HCT116 (cell line): ENCODE data around the gene CORO6. TPM values are rescaled to one million over a fixed set of nuclear protein-coding genes. Genes with fewer than 3 reads are reported as not detected.

ENCODE experiments used
- ATAC-seq: fragments of 200-7000 bp; cut with Tn5 transposase; 2 replicates; pipeline ENCODE4 v1.9.1; 2020; ENCODE audit warnings: mild to moderate bottlenecking, moderate library complexity
- BruUV-seq: library from RNA; stranded (reverse); fragments of 400-500 nt; replicated peaks from 2 replicates; lab custom pipeline; 2021; lab: Mats Ljungman, UMichigan
- CTCF ChIA-PET: fragments of 300-600 bp; sonication (Branson Sonifier 250); formaldehyde crosslinking; loops from one replicate; lab custom pipeline; 2021; ENCODE audit warnings: antibody characterized with exemption; lab: Charles Lee
- POLR2A ChIA-PET: fragments of 300-600, 350-600 bp; sonication (Branson Sonifier 250); formaldehyde crosslinking; loops from one replicate; lab custom pipeline; 2021; ENCODE audit warnings: antibody characterized with exemption; lab: Charles Lee
- RAD21 ChIA-PET, 2 experiments: fragments of 300-600 bp; sonication (Branson Sonifier 250); formaldehyde crosslinking; loops; one replicate each; lab custom pipeline; 2023; ENCODE audit warnings: low total read pairs in 2 of 2; ENCODE audit not compliant: uncharacterized antibody in 2 of 2, unreplicated experiment in 2 of 2, low non-redundant PET in 1 of 2; lab: Charles Lee
- DNase-seq: peaks from one replicate; pipeline ENCODE4 v3.0.0-alpha.2; 2010; ENCODE audit warnings: low read depth, low spot score
- H2AFZ ChIP-seq: fragments of 200-600 bp; shearing (Covaris generic), sonication (generic); 2 replicates; pipeline ENCODE4 v1.6.1; 2017; ENCODE audit warnings: low read depth, mixed run types, mixed read lengths, antibody characterized with exemption, low read length; ENCODE audit not compliant: poor library complexity, severe bottlenecking
- H3K27ac ChIP-seq: 2 replicates; pipeline ENCODE4 v1.5.1; 2012; ENCODE audit warnings: low read depth, low read length
- H3K27me3 ChIP-seq: fragments of 200-600 bp; sonication (generic); 2 replicates; pipeline ENCODE4 v1.6.1; 2016; ENCODE audit warnings: mixed run types, low read length, mixed read lengths; ENCODE audit not compliant: insufficient read depth
- H3K36me3 ChIP-seq, 2 experiments: fragments of 200-500 bp in 1 of 2; fragments of 200-600 bp in 1 of 2; sonication (Bioruptor generic) in 1 of 2; sonication (generic) in 1 of 2; 2 replicates each; pipeline versions ENCODE4 v1.5.1 to v1.6.1; 2014 to 2016; ENCODE audit warnings: low read length in 2 of 2, inconsistent platforms in 1 of 2, mixed read lengths in 1 of 2, mixed run types in 1 of 2; ENCODE audit not compliant: insufficient read depth in 2 of 2, control insufficient read depth in 1 of 2
- H3K4me1 ChIP-seq, 2 experiments: fragments of 200-600 bp in 1 of 2; sonication (generic) in 1 of 2; 2 replicates each; pipeline versions ENCODE4 v1.5.1 to v1.6.1; 2012 to 2017; ENCODE audit warnings: low read length in 2 of 2, inconsistent platforms in 1 of 2, mild to moderate bottlenecking in 1 of 2, mixed read lengths in 1 of 2, mixed run types in 1 of 2, moderate library complexity in 1 of 2; ENCODE audit not compliant: insufficient read depth in 2 of 2, control insufficient read depth in 1 of 2
- H3K4me2 ChIP-seq: fragments of 200-600 bp; sonication (generic); 2 replicates; pipeline ENCODE4 v1.6.1; 2017; ENCODE audit warnings: mixed run types, low read length, mixed read lengths
- H3K4me3 ChIP-seq, 2 experiments: fragments of 200-600 bp in 1 of 2; sonication (generic) in 1 of 2; replicated peaks in 1 of 2; 2 replicates each; pipeline ENCODE4 v1.5.1; 2011 to 2016; ENCODE audit warnings: low read length in 2 of 2, control low read depth in 1 of 2, low read depth in 1 of 2, mild to moderate bottlenecking in 1 of 2, mixed read lengths in 1 of 2, mixed run types in 1 of 2
- H3K79me2 ChIP-seq: fragments of 200-600 bp; sonication (generic); 2 replicates; pipeline ENCODE4 v1.6.1; 2017; ENCODE audit warnings: mild to moderate bottlenecking, mixed run types, low read length, moderate library complexity, mixed read lengths; ENCODE audit not compliant: insufficient read depth
- H3K9ac ChIP-seq: fragments of 200-600 bp; sonication (generic); 2 replicates; pipeline ENCODE4 v1.6.1; 2016; ENCODE audit warnings: low read length, mixed read lengths
- H3K9me2 ChIP-seq: fragments of 200-600 bp; sonication (generic), shearing (Covaris generic); 2 replicates; pipeline ENCODE4 v1.6.1; 2017; ENCODE audit warnings: mixed run types, mild to moderate bottlenecking, moderate library complexity; ENCODE audit not compliant: insufficient read depth
- H3K9me3 ChIP-seq, 2 experiments: fragments of 200-500 bp in 1 of 2; fragments of 200-600 bp in 1 of 2; sonication (Bioruptor generic) in 1 of 2; sonication (generic) in 1 of 2; 2 replicates each; pipeline ENCODE4 v1.6.1; 2014 to 2017; ENCODE audit warnings: low read length in 2 of 2, mixed read lengths in 2 of 2, inconsistent platforms in 1 of 2, low read depth in 1 of 2, mild to moderate bottlenecking in 1 of 2, mixed run types in 1 of 2, moderate library complexity in 1 of 2; ENCODE audit not compliant: control insufficient read depth in 1 of 2, insufficient read depth in 1 of 2
- H4K20me1 ChIP-seq: fragments of 200-600 bp; sonication (generic), shearing (Covaris generic); 2 replicates; pipeline ENCODE4 v1.6.1; 2017; ENCODE audit warnings: mixed run types, mild to moderate bottlenecking, moderate library complexity; ENCODE audit not compliant: insufficient read depth
- EGR1 ChIP-seq: IDR thresholded peaks from 2 replicates; pipeline ENCODE4 v1.6.1; 2012; ENCODE audit warnings: low read depth
- FOSL1 ChIP-seq: IDR thresholded peaks from 2 replicates; pipeline ENCODE4 v1.6.1; 2012; ENCODE audit warnings: low read depth
- MAX ChIP-seq: IDR thresholded peaks from 2 replicates; pipeline ENCODE4 v1.6.1; 2012
- POLR2A ChIP-seq: IDR thresholded peaks from 2 replicates; pipeline ENCODE4 v1.7.0; 2011; ENCODE audit warnings: borderline replicate concordance; ENCODE audit not compliant: insufficient read depth, insufficient read length; ENCODE audit errors: extremely low read depth
- POLR2AphosphoS5 ChIP-seq: IDR thresholded peaks from 2 replicates; pipeline ENCODE4 v1.6.1; 2011; ENCODE audit warnings: mild to moderate bottlenecking, low read depth, low read length, moderate library complexity
- RAD21 ChIP-seq: IDR thresholded peaks from 2 replicates; pipeline ENCODE4 v1.6.1; 2012; ENCODE audit warnings: low read depth, mild to moderate bottlenecking
- SP1 ChIP-seq: IDR thresholded peaks from 2 replicates; pipeline ENCODE4 v1.6.1; 2012; ENCODE audit warnings: low read depth
- SRF ChIP-seq: IDR thresholded peaks from 2 replicates; pipeline ENCODE4 v1.6.1; 2012; ENCODE audit warnings: low read depth
- YY1 ChIP-seq: IDR thresholded peaks from 2 replicates; pipeline ENCODE4 v1.6.1; 2011; ENCODE audit warnings: low read length, low read depth, moderate library complexity, mild to moderate bottlenecking; ENCODE audit not compliant: insufficient replicate concordance; ENCODE audit errors: extremely low read depth
- intact Hi-C: fragments of 100-400 bp; cut with micrococcal nuclease; formaldehyde crosslinking; loops from 2 replicates; pipeline ENCODE4 v1.10.0; 2022
- total RNA-seq: library from RNA; stranded (reverse); gene quantifications from one replicate; pipeline ENCODE4 v1.2.1, GENCODE V29; 2021; ENCODE audit not compliant: unreplicated experiment
- TF ChIP-seq, protein P1 (sequence below), 3 experiments: fragments of 200-600 bp in 1 of 3; sonication (generic) in 1 of 3; IDR thresholded peaks in 2 of 3; conservative IDR thresholded peaks in 1 of 3; 2 replicates each; pipeline ENCODE4 v1.5.1; 2012 to 2017; ENCODE audit warnings: low read depth in 2 of 3, low read length in 2 of 3, antibody characterized with exemption in 1 of 3, borderline replicate concordance in 1 of 3, control low read depth in 1 of 3, mild to moderate bottlenecking in 1 of 3, mixed read lengths in 1 of 3, mixed run types in 1 of 3, moderate library complexity in 1 of 3; ENCODE audit not compliant: insufficient read depth in 1 of 3
- TF ChIP-seq, protein P2 (sequence below): IDR thresholded peaks from 2 replicates; pipeline ENCODE4 v1.6.1; 2012

CORO6 gene
- total RNA-seq, 1 experiment from 2014 or later: 8.7 TPM

GRCh38 chr17:29590411-29591145, 32.1 kb downstream of the CORO6 start (continued):
- TF ChIP-seq, protein P1, sequence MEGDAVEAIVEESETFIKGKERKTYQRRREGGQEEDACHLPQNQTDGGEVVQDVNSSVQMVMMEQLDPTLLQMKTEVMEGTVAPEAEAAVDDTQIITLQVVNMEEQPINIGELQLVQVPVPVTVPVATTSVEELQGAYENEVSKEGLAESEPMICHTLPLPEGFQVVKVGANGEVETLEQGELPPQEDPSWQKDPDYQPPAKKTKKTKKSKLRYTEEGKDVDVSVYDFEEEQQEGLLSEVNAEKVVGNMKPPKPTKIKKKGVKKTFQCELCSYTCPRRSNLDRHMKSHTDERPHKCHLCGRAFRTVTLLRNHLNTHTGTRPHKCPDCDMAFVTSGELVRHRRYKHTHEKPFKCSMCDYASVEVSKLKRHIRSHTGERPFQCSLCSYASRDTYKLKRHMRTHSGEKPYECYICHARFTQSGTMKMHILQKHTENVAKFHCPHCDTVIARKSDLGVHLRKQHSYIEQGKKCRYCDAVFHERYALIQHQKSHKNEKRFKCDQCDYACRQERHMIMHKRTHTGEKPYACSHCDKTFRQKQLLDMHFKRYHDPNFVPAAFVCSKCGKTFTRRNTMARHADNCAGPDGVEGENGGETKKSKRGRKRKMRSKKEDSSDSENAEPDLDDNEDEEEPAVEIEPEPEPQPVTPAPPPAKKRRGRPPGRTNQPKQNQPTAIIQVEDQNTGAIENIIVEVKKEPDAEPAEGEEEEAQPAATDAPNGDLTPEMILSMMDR (IDR thresholded peaks at IDR 0.05 in 2 of 3, conservative IDR thresholded peaks at IDR 0.05 in 1 of 3; ENCODE audit: borderline replicate concordance in 1 of 3, insufficient read depth in 1 of 3, low read depth in 2 of 3, low read length in 2 of 3): no peak

GRCh38 chr17:29589524-29590410, 32.9 kb downstream of the CORO6 start, which contains the start of gene GIT1:
GIT1 (minus strand) TSS chr17:29589648; CDS start chr17:29589378, 270 bp downstream.
- peak within 1 kb of the TSS; percentile 93 for H3K4me2 ChIP-seq
- ChIA-PET CTCF (interaction anchor here (3.2 to 3.4 kb wide), 3 partner anchors 27 to 220 kb away, joined by 14 to 57 read pairs (median 44); no protein-coding TSS in a partner anchor), RAD21 (no interaction called here), POLR2A (interaction anchor here (1.0 kb wide), 1 partner anchor 23 kb away, joined by 3 read pairs; the partner anchor contains the start of gene ABHD15)
- H3K9me2 ChIP-seq: no peaks in the 10 kb centered on the region
- no peaks in the 10 kb centered on the region for H3K9me3 ChIP-seq
- BruUV-seq: TSS peak; percentile 39
- peak within 1 kb of the TSS; percentile 86 to 96 for H3K4me3 ChIP-seq
- TF ChIP-seq RAD21: no peak
- no peak for TF ChIP-seq FOSL1
- peak; percentile 39 for TF ChIP-seq YY1
- TF ChIP-seq MAX: peak; percentile 71; the same call in 1 of the 2 replicates
- no peak; the same call in 1 of the 2 replicates for TF ChIP-seq EGR1
- TF ChIP-seq POLR2A: peak; percentile 23
- TF ChIP-seq SP1: peak; percentile 47
- TF ChIP-seq, protein P2, sequence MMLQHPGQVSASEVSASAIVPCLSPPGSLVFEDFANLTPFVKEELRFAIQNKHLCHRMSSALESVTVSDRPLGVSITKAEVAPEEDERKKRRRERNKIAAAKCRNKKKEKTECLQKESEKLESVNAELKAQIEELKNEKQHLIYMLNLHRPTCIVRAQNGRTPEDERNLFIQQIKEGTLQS: no peak
- no peak for TF ChIP-seq SRF
- peak; percentile 71 for TF ChIP-seq POLR2AphosphoS5
- no peaks in the 10 kb centered on the region for H3K27me3 ChIP-seq
- no peaks in the 10 kb centered on the region for H3K36me3 ChIP-seq
- intact Hi-C loops: loop anchor here (10.0 kb wide), 1 partner anchor 445 kb away; no protein-coding TSS in a partner anchor
- H4K20me1 ChIP-seq: no peaks in the 10 kb centered on the region
- H3K4me1 ChIP-seq: peaks cover 32 to 73% of the 10 kb centered on the region in 2 experiments
- H3K9ac ChIP-seq: peak within 1 kb of the TSS; percentile 84
- peak; percentile 59 for DNase-seq
- H3K27ac ChIP-seq: peak within 1 kb of the TSS; percentile 94
- peak; percentile 55 for ATAC-seq
- H3K79me2 ChIP-seq: peaks cover 55% of the 10 kb centered on the region
- H2AFZ ChIP-seq: no peak within 1 kb of the TSS
